ENCODE data around the gene OR8U1.

DNA sequence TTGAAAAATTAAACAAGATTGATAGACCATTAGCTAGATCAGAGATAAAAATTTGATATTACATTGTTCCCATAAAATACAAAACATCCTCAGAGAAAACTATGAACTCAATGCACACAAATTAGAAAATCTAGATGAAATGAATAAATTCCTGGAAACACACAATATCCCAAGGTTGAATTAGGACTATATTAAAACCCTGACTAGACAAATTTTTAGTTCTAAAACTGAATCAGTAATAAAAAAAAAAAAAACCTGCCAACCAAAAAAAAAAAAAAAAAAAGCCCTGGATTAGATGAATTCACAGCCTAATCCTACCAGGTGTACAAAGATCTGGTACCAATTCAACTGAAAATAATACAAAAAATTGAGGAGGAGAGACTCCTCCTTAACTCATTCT lies 35.1 kb upstream of the OR8U1 start:
- TF ChIP-seq POLR2A (IDR thresholded peaks at IDR 0.05; ENCODE audit: control extremely low read depth in 1 of 2, low read depth in 2 of 2, low read length in 2 of 2) (no peak), POLR2AphosphoS5 (IDR thresholded peaks at IDR 0.05; ENCODE audit: low read depth, low read length) (no peak), YY1 (IDR thresholded peaks at IDR 0.05; ENCODE audit: low read depth, low read length) (no peak), EP300 (IDR thresholded peaks at IDR 0.05; ENCODE audit: borderline replicate concordance in 1 of 2, low read depth in 2 of 2, low read length in 2 of 2) (no peak), RAD21 (IDR thresholded peaks at IDR 0.05 in 1 of 2, conservative IDR thresholded peaks at IDR 0.05 in 1 of 2; ENCODE audit: low read depth in 2 of 2, low read length in 2 of 2) (no peak), SUZ12 (IDR thresholded peaks at IDR 0.05; ENCODE audit: low read length) (no peak), NRF1 (IDR thresholded peaks at IDR 0.05; ENCODE audit: low read depth, low read length) (no peak), SIN3A (conservative IDR thresholded peaks at IDR 0.05 in 1 of 2, IDR thresholded peaks at IDR 0.05 in 1 of 2; ENCODE audit: low read depth in 1 of 2, low read length in 2 of 2) (no peak), SIX5 (IDR thresholded peaks at IDR 0.05; ENCODE audit: low read depth, low read length) (no peak), TBP (IDR thresholded peaks at IDR 0.05; ENCODE audit: low read depth, low read length) (no peak), BRCA1 (IDR thresholded peaks at IDR 0.05; ENCODE audit: low read depth, low read length) (no peak), CBX5 (IDR thresholded peaks at IDR 0.05; ENCODE audit: low read depth, low read length) (no peak)
- TF ChIP-seq, protein P1, sequence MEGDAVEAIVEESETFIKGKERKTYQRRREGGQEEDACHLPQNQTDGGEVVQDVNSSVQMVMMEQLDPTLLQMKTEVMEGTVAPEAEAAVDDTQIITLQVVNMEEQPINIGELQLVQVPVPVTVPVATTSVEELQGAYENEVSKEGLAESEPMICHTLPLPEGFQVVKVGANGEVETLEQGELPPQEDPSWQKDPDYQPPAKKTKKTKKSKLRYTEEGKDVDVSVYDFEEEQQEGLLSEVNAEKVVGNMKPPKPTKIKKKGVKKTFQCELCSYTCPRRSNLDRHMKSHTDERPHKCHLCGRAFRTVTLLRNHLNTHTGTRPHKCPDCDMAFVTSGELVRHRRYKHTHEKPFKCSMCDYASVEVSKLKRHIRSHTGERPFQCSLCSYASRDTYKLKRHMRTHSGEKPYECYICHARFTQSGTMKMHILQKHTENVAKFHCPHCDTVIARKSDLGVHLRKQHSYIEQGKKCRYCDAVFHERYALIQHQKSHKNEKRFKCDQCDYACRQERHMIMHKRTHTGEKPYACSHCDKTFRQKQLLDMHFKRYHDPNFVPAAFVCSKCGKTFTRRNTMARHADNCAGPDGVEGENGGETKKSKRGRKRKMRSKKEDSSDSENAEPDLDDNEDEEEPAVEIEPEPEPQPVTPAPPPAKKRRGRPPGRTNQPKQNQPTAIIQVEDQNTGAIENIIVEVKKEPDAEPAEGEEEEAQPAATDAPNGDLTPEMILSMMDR (IDR thresholded peaks at IDR 0.05; ENCODE audit: control extremely low read depth in 1 of 3, insufficient read depth in 1 of 3, low read depth in 1 of 3, low read length in 3 of 3): no peak

Data from H1 (cell line).